ENCODE measurements around the gene DNAJC5G.
"Not testable (repeated sequence)": the region's sequence is repeated elsewhere in the genome, so short reads cannot be mapped to it uniquely, and the experiment has no call there.

DNAJC5G gene

DNA sequence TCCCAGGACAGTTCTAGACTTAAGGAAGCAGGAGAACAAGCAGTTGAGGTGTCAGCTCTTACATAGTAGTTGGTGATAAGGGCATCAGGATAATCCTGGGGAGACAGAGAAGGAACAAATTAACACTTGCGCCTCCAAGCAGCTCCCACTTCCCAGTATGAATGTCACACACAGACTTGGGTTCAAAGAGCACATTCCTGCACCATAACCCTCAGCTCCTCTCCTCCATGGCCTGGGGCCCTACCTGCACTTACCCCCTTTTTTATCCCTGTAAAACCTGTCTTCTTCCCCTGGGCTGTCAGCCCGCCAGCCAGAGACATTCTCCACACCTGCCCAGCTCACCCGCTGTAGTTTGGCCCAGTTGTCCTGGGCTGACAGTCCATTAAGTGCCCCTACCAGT lies 36.9 kb downstream of the DNAJC5G start:
- no peak for DNase-seq

GRCh38 chr2:27313882-27314645 lies 38.8 kb downstream of the DNAJC5G start:
- DNase-seq = no peak

DNA sequence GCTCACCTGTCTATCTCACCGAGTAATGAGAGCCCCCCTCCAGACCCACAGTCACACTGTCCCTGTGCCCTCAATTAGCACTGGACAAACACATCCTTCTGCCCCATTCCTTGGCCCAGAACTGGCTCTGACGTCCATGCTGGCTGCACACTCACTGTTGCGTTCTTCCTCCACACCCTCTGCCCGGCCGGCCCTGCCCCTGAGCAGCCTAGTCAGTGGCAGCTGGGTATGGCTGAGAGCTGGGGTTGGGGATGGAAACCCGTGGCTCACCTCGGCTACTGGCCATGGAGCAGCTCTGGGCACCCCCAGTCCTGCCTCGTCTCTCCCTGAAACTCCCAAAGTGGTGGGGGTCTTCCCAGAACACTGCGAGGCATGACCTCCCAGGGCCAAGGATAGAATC lies 39.5 kb downstream of the DNAJC5G start:
- DNase-seq = no peak

- DNase-seq = no peak
These were observed 39.9 kb downstream of the DNAJC5G start for GRCh38 chr2:27315122-27315521.

GRCh38 chr2:27316655-27317412 lies 41.6 kb downstream of the DNAJC5G start:
- no peak for DNase-seq

- DNase-seq = not testable (repeated sequence)
These were observed 44.6 kb downstream of the DNAJC5G start for GRCh38 chr2:27319839-27320238.

DNA sequence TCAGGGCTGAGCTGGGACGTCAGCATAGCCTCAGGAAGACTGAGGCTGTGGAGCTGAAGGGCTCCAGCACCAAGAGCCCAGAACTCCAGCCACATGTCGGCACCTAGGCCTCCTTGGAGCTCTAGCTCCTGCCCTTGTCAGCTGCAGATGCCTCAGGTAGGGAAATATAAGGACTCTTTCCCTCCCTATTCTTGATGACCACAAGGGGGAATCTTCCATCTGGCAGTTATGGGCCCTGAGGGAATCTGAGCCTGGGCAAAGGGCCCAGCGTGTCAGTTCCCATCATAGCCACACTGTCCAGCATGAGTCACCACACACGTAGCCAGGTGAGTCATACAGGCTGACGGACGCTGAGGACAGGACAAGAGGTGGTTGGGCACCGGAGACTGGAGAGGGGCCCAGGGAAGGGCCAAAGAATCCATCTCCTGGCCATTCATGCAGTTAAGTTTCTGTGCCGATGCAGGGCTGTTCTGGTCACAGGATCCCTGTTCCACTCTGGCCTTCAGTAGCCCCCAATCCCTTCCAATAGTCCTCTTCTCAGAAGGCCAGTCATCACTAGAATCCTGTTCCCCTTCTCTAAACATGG lies 45.8 kb downstream of the DNAJC5G start:
- DNase-seq = no peak

- DNase-seq = no peak
These were observed 47.1 kb downstream of the DNAJC5G start for GRCh38 chr2:27322301-27322765.

DNA sequence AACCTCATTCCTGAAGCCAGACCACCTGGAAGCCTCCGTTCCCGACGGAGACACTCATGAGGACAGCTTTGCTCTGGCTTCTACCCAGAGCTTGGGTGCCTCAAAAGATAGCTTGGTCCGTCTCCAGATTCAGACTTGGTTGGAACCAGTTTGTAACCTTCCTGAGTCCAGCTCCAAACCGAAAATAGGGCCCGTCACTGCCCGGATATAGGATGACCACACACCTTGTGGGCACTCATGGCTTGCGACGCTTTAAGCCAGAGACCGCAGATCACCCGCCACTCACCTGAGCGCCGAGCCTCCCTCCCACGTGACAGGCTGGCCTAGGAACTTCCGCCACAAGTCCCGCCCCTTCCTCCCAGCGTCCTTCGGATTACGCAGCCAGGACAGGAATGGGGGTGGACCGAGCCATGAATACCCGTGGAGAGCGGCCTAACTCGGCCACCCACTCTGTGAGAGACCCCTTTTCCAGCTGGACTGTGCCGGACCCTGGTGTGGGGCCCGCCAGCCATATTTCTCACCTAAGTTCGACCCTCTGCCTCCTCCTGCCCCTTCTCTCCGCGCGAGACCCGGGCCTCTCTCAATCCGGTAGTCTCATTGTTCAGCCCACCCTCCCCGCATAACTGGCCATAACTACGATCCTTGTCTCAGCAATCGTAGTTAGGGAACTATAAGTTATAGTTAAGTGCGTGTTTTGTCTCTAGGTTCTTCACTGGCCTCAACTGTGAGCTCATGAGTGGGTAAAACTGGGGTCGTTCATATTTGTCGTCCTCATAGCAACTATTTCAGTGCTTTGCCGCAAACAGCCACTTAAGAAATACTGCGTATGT lies 47.7 kb downstream of the DNAJC5G start, which contains the start of gene MPV17:
TSS of gene MPV17 (minus strand) at position 332 of the 830 bp plus-strand sequence. CDS start 580 bp downstream, outside the sequence.
- DNase-seq = peak; percentile 93

DNA sequence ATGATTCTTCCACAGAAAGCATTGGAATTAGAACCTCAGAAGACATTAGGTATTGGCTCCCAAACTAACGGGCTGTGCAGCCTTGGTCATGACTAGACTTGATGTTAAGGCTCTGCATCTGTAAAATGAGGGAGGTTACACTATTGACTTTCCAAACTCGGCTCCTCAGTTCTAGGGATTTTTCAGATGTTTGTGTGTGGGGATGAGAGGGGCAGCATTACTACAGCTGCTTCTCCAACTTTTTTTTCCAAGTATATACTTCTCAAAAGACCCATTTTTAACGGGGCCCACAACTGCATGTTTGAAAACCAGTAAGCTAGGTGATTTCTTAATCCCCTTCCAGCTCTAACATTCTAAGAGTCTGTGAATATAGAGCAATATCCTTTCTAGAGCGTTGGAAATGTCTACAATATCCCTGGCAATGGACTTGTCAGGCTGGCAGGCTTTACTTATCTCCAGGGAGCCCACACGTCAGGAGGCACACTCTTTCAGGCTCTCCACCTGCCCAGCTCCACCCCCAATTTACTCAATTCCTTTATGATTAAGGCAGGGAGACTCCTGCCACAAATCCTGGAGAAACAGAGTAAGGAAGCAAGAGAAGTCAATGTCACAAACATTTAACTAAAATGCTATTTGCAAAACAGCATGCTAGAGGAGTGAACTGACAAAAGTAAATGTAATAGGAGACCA lies 48.5 kb downstream of the DNAJC5G start:
- no peak for DNase-seq

DNA sequence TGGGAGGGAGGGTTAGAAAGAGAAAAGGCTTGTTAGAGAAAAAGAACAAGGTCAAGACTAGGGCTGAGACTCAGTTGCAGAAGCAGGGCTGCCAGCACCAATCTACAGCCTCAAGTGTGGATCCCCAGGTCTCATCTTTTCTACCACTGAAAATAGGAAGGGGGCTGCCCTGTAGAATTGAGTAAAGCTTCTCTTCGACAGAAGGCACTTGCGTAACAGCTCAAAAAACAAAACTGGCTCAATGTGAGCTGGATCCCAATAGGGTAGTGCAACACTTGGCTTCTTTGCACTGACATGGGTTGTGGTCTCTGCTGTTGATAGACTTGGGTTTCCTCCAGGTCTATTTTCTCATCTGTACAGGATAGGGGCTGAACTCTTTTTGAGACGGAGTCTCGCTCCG lies 49.5 kb downstream of the DNAJC5G start:
- no peak for DNase-seq
